Endothelial cell (in vitro differentiated cells): ENCODE results near the gene GRIP2. TPM values are rescaled to one million over a fixed set of nuclear protein-coding genes. Genes with fewer than 3 reads are reported as not detected.

Source experiments
- DNase-seq: peaks from one replicate; pipeline ENCODE4 v3.0.0; 2021; ENCODE audit warnings: low spot score
- H3K27ac Mint-ChIP-seq: one replicate; pipeline ENCODE4 v1.8.0; 2021; ENCODE audit warnings: mixed read lengths, inconsistent platforms; ENCODE audit not compliant: unreplicated experiment
- H3K27me3 Mint-ChIP-seq: one replicate; pipeline ENCODE4 v1.8.0; 2021; ENCODE audit warnings: mild to moderate bottlenecking, moderate library complexity, mixed read lengths, inconsistent platforms; ENCODE audit not compliant: unreplicated experiment
- H3K36me3 Mint-ChIP-seq: one replicate; pipeline ENCODE4 v1.8.0; 2021; ENCODE audit warnings: mild to moderate bottlenecking, low read depth, mixed read lengths, inconsistent platforms; ENCODE audit not compliant: unreplicated experiment
- H3K4me1 Mint-ChIP-seq: one replicate; pipeline ENCODE4 v1.8.0; 2021; ENCODE audit warnings: mild to moderate bottlenecking, mixed read lengths, inconsistent platforms; ENCODE audit not compliant: unreplicated experiment
- H3K4me3 Mint-ChIP-seq: one replicate; pipeline ENCODE4 v1.8.0; 2021; ENCODE audit warnings: mild to moderate bottlenecking, mixed read lengths, inconsistent platforms; ENCODE audit not compliant: unreplicated experiment
- H3K9me3 Mint-ChIP-seq: one replicate; pipeline ENCODE4 v1.8.0; 2021; ENCODE audit warnings: mixed read lengths, inconsistent platforms; ENCODE audit not compliant: unreplicated experiment
- total RNA-seq: library from RNA; stranded (reverse); fragmentation: NEBNext Ultra II Directional; extraction: Animal tissue kit (Norgen Biotek cat#: 25700); gene quantifications from one replicate; pipeline ENCODE4 v1.2.1, GENCODE V29; 2021; ENCODE audit not compliant: unreplicated experiment
- TF ChIP-seq, protein P1 (sequence below): fragments of 200-600 bp; sonication (generic); IDR thresholded peaks from one replicate; pipeline ENCODE4 v1.5.0; 2021; ENCODE audit warnings: antibody characterized with exemption; ENCODE audit not compliant: unreplicated experiment

Gene GRIP2
- total RNA-seq, 1 donor from 2014 or later, result 6.6 TPM

DNA sequence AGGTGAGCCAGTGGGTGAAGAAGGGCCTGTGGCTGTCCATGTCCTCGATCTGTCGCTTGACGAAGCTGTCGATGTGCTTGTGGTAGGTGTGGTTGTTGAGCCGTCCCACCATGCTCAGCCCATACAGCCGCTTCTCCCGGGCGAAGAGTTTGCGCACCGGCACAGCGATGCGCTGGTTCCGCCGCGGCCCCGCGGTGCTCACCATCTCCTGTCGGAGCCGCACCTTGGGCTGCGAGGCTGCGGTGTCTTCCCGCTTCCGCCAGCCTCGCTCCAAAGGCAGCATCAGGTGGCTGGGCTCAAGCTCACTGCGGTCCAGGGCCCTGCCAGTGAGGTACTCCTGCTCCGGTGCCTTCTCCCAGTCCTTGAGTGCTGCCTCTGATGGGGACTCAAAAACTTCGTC lies 34.0 kb upstream of the GRIP2 start:
- Mint-ChIP-seq H3K27me3 (peaks cover 4% of the 10 kb centered on the region), H3K9me3 (no peaks in the 10 kb centered on the region), H3K4me3 (no peak overlapping the region), H3K36me3 (peaks cover 9% of the 10 kb centered on the region), H3K4me1 (peaks cover 2% of the 10 kb centered on the region), H3K27ac (no peak overlapping the region)
- DNase-seq, result no peak
- TF ChIP-seq, protein P1, sequence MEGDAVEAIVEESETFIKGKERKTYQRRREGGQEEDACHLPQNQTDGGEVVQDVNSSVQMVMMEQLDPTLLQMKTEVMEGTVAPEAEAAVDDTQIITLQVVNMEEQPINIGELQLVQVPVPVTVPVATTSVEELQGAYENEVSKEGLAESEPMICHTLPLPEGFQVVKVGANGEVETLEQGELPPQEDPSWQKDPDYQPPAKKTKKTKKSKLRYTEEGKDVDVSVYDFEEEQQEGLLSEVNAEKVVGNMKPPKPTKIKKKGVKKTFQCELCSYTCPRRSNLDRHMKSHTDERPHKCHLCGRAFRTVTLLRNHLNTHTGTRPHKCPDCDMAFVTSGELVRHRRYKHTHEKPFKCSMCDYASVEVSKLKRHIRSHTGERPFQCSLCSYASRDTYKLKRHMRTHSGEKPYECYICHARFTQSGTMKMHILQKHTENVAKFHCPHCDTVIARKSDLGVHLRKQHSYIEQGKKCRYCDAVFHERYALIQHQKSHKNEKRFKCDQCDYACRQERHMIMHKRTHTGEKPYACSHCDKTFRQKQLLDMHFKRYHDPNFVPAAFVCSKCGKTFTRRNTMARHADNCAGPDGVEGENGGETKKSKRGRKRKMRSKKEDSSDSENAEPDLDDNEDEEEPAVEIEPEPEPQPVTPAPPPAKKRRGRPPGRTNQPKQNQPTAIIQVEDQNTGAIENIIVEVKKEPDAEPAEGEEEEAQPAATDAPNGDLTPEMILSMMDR, result no peak

GRCh38 chr3:14573706-14574105 lies 33.6 kb upstream of the GRIP2 start:
- Mint-ChIP-seq H3K36me3 (peaks cover 9% of the 10 kb centered on the region), H3K27me3 (peaks cover 4% of the 10 kb centered on the region), H3K9me3 (no peaks in the 10 kb centered on the region), H3K4me1 (peaks cover 2% of the 10 kb centered on the region), H3K4me3 (no peak overlapping the region), H3K27ac (no peak overlapping the region)
- no peak for DNase-seq
- TF ChIP-seq, protein P1, result no peak

DNA sequence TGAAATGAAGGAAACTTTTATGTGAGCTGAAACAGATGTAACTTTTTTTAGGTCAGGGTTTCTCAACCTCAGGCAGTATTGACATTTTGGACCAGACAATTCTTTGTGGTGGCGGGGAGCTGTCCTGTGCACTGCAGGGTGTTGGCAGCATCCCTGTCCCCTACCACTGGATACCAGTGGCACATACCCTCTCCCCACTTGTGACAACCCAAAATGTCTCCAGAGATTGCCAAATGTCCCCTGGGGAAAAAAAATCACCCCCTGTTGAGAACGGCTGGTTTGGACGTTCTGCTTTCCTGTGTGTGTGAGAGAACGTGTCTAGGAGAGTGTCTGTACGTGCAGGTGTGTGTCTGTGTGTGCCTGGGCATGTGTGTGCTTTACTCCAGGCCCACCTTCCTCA lies 30.7 kb upstream of the GRIP2 start:
- Mint-ChIP-seq H3K9me3 (no peaks in the 10 kb centered on the region), H3K4me1 (no peaks in the 10 kb centered on the region), H3K36me3 (peaks cover 9% of the 10 kb centered on the region), H3K27ac (no peak overlapping the region), H3K27me3 (peaks cover 13% of the 10 kb centered on the region), H3K4me3 (no peak overlapping the region)
- TF ChIP-seq, protein P1, result no peak
- no peak for DNase-seq

GRCh38 chr3:14570089-14570488 lies 29.9 kb upstream of the GRIP2 start:
- Mint-ChIP-seq H3K9me3 (no peaks in the 10 kb centered on the region), H3K4me3 (no peak overlapping the region)

GRCh38 chr3:14569474-14570000 lies 29.4 kb upstream of the GRIP2 start:
- DNase-seq, result no peak
- peaks cover 9% of the 10 kb centered on the region for H3K27me3 Mint-ChIP-seq
- H3K36me3 Mint-ChIP-seq, result peaks cover 6% of the 10 kb centered on the region
- no peak overlapping the region for H3K27ac Mint-ChIP-seq
- no peaks in the 10 kb centered on the region for H3K9me3 Mint-ChIP-seq
- H3K4me1 Mint-ChIP-seq, result no peaks in the 10 kb centered on the region
- no peak overlapping the region for H3K4me3 Mint-ChIP-seq
- TF ChIP-seq, protein P1, result no peak

More at GRCh38 chr3:14570089-14570488, 29.9 kb upstream of the GRIP2 start:
- Mint-ChIP-seq H3K27ac (no peak overlapping the region), H3K4me1 (no peaks in the 10 kb centered on the region), H3K36me3 (peaks cover 9% of the 10 kb centered on the region), H3K27me3 (peaks cover 13% of the 10 kb centered on the region)
- TF ChIP-seq, protein P1, result no peak
- no peak for DNase-seq
